Iris pigment epithelial cell (primary cell): Measurements from ENCODE around the gene GBE1.

Source experiments
- DNase-seq: peaks from one replicate; pipeline ENCODE4 v3.0.0-alpha.2; 2011; ENCODE audit warnings: low read depth

GBE1 gene

GRCh38 chr3:81621277-81621676 lies 140.2 kb downstream of the GBE1 start:
- DNase-seq, result no peak

DNA sequence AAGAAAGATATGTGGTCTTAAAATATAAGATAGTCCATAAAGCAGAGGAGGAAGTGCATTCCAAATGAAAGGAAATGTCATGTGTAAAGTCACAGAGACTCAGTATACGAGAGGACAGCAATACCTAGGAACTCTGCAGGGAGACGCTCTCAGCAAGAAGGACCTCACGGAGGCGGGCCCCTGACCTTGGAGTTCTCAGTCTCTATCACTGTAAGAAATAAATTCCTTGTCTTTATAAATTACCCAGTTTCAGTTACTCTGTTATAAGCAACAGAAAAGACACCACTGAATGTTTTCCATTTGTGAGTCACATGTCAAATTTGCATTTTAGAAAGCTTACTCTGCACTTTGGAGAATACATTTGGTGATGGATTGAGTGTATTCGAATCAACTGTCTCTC lies 140.6 kb downstream of the GBE1 start:
- DNase-seq, result no peak

- DNase-seq, result no peak
Observed at GRCh38 chr3:81612768-81613167, 148.7 kb downstream of the GBE1 start.

GRCh38 chr3:81602781-81603180 lies 158.7 kb downstream of the GBE1 start:
- DNase-seq, result peak; percentile 44

DNA sequence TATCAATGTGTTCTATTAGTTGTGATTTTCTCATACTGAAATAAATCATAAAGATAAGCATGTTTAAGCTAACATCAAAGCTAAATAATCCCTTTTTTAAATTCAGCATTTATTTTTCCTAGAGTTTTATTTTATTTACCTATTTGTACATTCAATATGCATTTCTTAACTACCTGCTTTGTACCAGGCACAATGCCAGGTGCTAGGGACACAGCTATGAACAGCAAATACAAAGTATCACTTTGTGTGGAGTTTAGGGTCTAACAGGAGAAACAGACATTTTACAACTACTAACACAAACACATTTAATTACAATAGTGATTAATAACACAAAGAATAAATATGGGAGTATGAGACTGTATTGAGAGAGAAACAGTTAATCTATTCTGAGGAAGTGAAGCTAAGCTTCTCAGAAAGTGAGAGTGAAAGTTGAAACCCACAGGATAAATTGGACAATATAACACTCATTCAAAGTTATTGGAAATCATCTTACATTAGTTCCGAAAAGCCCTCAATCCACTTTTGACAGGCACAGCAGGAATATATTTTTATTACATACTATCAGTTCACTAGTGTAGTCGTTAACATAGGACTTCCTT lies 159.6 kb downstream of the GBE1 start:
- no peak for DNase-seq

DNA sequence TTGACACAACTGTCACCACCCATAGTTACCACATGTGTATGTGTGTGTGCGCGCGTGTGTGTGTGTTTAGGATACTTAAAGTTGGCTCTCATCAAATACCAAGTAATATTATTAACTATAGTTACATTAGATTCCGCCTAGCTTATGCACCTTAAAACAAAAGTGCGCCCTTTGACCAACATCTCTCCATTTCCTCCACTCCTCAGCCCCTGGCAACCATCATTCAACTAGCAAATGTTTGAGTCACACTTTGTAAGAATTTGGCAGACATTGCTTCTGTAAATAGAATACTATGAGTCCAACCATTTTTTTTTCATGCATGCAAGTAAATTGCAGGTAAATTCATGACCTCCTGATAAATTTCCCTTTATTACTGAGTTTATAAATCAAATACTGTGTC lies 169.3 kb downstream of the GBE1 start:
- peak; percentile 51 for DNase-seq

GRCh38 chr3:81585937-81586336 lies 175.5 kb downstream of the GBE1 start:
- no peak for DNase-seq

DNA sequence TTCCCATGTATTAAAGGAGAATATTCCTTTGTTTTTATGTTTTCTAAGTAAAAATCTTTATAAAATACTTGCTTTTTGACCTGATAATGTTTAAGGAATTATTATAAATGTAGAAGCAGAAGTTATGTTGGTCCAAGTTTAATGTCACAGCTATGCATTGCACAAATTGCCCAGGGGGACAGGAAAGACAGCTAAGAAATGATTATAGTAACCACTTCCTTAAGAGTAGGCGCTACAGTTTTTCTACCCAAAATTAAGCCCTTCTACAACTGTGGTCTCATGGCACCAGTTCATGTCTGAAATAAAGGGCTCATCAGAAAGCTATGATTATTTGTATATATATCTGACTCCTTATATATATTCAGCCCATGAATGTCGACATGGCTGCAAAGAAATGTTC lies 176.4 kb downstream of the GBE1 start:
- DNase-seq, result no peak

GRCh38 chr3:81581966-81582599 lies 179.4 kb downstream of the GBE1 start:
- DNase-seq, result peak; percentile 53

DNA sequence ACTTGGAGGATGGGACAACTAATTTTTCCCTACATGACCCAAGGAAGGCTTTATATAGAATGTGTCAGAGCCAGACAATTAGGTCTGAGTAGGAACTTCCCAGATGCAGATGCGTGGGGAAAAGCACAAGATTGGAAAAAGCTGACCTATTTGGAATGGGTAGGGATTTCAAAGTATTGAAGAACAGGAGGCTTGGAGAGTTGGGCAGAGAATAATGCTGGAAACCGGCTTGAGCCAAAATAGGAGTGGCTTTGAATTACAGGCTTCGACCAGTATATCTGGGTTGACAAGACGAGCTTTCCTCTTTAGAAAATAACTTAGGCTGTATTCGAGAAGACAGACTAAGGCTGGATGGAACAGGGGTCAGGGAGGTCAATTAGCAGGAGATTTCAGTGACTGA lies 181.1 kb downstream of the GBE1 start:
- no peak for DNase-seq

GRCh38 chr3:81579744-81580143 lies 181.7 kb downstream of the GBE1 start:
- no peak for DNase-seq

DNA sequence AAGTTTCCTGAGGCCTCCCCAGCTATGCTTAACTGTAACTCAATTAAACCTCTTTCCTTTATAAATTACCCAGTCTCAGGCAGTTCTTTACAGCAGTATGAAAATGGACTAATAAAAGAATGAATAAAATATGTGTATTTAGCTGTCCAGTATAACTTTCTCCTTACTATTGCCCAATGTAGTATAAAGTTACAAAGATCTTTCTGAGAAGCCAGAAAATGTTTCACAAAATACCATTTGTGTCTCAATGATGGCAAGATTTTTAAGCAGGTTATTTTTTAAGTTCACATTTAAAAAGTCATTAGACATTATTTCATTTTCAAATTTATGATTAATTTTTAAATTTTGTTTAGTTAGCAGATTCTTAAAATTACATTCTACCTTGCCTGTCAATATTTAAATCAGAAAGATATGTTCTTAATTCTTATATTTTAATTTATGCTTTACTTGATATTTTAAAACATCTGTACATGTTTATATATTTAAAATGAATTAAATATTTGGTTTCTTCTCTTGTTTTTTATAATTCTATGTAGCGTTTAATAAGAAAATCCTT lies 189.2 kb downstream of the GBE1 start:
- no peak for DNase-seq

GRCh38 chr3:81568378-81568777 lies 193.1 kb downstream of the GBE1 start:
- DNase-seq, result no peak

DNA sequence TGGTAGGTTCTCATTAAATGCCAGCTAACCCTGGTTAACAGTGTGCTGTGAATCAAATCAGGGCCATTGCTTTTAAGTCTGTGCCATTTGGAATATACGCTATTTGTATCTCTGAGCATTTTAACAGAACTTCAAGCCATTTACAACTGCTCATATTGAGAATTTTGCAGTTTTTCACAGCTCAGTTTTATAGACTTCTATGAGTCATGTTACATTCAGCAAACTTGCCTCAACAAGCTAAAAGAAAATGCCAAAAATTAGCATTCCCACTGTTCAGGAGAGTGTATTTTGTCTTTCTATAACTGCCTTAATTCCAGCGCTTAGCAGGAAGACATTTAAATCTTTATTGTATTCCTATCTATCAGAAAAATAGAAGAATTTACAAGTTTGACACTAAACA lies 196.4 kb downstream of the GBE1 start:
- peak; percentile 8 for DNase-seq

DNA sequence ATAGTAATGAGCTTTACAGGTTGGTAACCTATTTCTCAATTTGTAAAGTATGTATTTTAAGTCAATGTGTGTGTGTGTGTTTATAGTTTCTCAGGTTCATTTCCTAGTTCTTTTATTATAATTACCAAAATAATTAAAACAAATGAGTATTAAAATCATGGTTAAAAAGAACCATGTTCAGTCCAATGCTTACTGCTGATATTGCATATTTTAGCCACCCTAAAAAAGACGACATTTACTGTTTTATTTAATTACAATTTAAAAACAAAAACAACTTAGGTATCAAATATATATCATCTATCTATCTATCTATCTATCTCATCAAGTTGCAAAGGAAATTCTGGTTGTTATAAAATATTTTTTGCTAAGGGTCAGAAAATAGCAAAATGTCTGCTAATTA lies 203.3 kb downstream of the GBE1 start:
- no peak for DNase-seq

DNA sequence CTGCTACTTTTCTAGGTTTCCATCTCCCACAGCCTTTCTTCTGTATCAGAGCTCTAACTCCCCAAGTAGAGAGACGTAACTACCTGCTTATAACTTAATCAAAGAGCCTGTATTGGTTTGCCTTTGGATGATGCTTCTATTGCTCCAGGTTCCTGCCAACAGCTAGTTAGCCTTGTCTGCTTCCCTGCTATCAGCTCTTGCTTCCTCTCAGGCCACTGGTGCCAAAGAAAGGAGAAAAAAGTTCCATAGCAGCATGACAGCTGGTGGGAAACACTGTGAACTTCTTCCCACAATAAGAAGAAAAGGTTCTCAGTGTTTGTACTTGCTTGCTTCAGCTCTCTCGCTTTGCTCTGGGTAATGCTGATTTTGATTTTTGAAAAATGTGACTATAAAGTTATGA lies 206.6 kb downstream of the GBE1 start:
- peak; percentile 10 for DNase-seq

GRCh38 chr3:81554388-81554787 lies 207.1 kb downstream of the GBE1 start:
- DNase-seq, result peak; percentile 41

- no peak for DNase-seq
Observed at GRCh38 chr3:81550415-81550814, 211.0 kb downstream of the GBE1 start.

DNA sequence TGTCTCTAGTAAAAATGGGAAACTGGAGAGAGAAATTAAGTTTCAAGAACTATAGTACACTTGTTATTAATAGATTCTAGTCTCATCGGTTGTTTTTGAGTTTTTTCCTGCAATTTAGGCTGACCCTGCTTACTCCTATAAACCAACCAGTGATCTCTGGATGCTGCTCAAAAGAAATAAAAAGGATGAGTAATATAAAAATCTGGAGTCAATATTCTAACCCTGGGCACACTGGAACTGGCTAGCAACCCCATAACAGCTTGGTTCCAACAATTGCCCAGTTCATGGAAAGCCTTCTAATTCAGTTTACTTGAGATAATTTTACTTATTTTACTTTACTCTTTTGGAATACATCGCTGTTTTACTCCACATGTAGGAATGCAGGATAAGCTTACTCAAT lies 211.6 kb downstream of the GBE1 start:
- no peak for DNase-seq

- no peak for DNase-seq
Observed at GRCh38 chr3:81549388-81549787, 212.1 kb downstream of the GBE1 start.

DNA sequence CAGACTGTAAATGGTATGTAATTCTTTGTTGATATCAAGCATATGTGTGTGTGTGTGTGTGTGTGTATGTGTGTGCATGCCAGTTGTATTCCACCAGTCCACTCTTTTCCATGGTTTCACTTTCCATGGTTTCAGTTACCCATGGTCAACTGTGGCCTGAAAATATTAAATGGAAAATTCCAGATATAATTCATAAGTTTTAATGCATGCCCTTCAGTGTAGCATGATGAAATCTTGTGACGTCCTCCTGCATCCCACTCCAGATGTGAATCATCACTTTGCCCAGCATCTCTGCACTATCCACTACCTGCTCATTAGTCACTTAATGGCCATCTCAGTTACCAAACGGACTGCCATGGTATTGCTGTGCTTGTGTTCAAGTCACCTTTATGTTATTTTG lies 215.9 kb downstream of the GBE1 start:
- DNase-seq, result peak; percentile 37

DNA sequence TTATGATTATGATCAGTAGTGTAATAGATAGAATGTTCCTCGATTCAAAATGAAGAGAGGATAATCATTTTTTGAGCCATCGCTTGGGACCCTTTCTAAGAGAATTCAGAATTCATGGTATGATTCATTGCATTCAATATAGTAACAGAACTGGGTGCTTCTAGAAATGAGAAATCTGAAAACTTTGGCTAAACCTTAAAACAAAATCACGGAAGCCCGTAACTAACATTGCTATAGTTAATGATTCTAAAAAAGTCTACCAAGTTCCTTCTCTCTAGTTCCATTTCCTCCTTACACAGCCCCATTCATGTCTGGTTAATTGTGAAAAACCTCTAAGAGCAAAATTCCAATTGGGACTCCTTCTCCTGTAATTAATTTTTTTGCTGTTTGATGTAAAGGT lies 217.1 kb downstream of the GBE1 start:
- no peak for DNase-seq

DNA sequence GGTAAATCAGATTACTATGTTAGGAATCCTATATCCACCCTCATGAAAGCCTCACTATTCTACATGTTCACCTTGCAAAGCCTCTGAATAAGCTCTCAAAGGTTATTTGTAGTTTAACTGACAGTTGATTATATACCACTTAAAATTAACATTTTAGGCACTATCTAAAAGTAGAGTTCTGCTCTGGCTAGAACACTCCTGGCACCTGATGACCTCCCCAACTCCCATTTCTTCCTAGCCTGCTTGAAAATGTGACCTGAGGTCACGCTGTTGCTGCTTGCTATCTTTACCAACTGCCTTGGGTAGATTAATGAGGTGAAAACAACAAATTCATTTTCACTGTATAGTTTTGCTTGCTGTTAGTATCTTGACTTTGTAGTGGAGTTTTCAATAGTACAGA lies 220.7 kb downstream of the GBE1 start:
- no peak for DNase-seq

GRCh38 chr3:81531846-81532245 lies 229.6 kb downstream of the GBE1 start:
- DNase-seq, result no peak
